Coronary artery (tissue), 2 donors: ENCODE data around the gene AUH.

Source experiments
- DNase-seq: peaks from one replicate; pipeline ENCODE4 v3.0.0-alpha.2; 2017; ENCODE audit warnings: low spot score
- H3K27ac ChIP-seq, 2 donors: fragments of 200-600 bp; sonication (generic); one replicate each; pipeline ENCODE4 v1.5.1; 2016 to 2019
- H3K4me3 ChIP-seq: fragments of 200-600 bp; sonication (generic); 2 replicates; pipeline ENCODE4 v1.5.1; 2016; ENCODE audit warnings: mild to moderate bottlenecking, moderate library complexity
- CTCF ChIP-seq: fragments of 200-600 bp; sonication (generic); IDR thresholded peaks from one replicate; pipeline ENCODE4 v1.5.1; 2019; ENCODE audit warnings: antibody characterized with exemption

AUH gene

GRCh38 chr9:91310037-91310436, 51.7 kb downstream of the AUH start:
- no peak for TF ChIP-seq CTCF
- no peak for DNase-seq
- Histone ChIP-seq H3K4me3 (no peak overlapping the region), H3K27ac (no peak overlapping the region)

DNA sequence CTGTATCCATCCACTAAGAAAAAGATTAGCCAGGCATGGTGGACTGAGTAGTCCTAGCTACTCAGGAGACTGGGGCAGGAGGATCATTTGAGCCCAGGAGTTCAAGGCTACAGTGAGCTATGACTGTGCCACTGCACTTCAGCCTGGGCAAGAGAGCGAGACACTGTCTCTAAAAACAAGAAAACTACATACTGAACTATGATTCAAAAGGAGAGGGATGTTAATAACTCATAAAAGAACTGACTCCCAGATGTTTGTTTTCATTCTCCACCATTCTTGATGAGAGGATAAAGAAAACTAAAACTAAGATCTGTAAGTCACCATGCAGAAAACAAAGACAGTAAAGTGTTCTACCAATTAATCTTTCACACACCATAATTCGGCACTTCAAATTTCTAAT, 53.5 kb downstream of the AUH start:
- Histone ChIP-seq H3K4me3 (no peak overlapping the region), H3K27ac (no peak overlapping the region)
- no peak for DNase-seq
- TF ChIP-seq CTCF, result no peak

- H3K4me3 ChIP-seq, result no peak overlapping the region
- H3K27ac ChIP-seq, result no peak overlapping the region
- TF ChIP-seq CTCF, result no peak
- no peak for DNase-seq
Observed at GRCh38 chr9:91307279-91307678, 54.4 kb downstream of the AUH start.

- DNase-seq, result no peak
Observed at GRCh38 chr9:91306296-91306630, 55.5 kb downstream of the AUH start.

DNA sequence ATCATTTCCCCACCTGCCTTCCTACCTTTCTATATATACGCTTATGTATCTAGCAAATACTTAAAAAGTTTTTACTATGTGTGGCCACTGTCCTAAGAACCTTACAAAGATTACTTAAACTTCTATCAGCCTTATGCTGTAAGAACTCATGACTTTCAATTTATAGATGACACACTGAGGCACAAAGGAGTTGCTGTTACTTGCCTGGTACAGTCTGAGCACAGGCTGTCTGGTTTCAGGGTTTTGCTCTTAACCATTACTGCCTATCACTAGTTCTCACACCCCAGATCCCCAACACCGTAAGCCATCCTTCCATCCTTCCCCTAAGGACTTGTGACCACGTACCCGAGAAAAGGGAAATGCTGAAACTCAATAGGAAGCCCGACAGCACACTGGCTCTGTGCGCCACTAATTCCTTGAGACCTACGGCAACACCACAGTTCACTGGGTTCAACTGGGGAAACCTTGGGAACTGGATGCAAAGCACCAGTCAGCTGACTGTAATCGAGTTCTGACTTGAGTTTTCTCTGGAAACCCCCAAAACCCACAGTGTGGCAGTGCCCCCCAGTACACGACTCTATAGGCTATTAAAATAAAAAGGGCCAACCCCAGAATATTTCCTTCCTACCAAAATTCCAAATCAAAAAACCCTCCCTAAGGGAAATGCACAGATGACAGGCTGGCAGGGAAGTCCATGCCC, 56.0 kb downstream of the AUH start:
- DNase-seq, result no peak
- no peak for TF ChIP-seq CTCF
- H3K4me3 ChIP-seq, result no peak overlapping the region
- H3K27ac ChIP-seq, result no peak overlapping the region

More at GRCh38 chr9:91306296-91306630, 55.5 kb downstream of the AUH start:
- Histone ChIP-seq H3K27ac (no peak overlapping the region), H3K4me3 (no peak overlapping the region)
- no peak for TF ChIP-seq CTCF

DNA sequence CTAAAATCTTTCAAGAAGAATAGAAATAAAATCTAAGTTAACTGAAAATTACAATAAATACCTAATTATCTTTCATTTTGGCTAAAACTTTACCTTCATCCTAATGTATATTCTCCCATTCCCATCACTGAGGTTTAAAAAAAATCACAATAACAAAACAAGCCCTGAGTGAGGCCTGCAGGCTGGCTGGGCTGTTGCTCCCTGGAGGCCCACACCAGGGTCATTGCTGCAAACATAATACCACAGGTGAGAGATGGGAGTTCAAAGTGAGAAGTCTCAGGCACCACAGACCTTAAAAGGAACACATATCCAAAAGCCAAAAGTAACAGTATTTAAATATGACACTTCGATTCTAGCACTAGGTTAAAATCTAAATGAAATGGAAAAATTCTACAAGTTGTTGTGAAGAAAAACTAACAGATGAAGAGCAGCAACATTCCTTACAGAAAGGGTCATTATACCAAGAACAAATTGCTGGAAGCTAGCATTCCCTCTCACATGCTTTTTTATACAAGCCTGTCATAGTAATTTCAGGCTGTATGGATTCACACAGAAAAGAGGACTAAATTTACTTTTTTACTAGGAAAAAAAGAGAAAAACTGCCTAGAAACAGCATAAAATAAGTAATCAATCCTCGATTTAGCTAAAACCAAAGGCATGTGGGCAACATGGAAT, 57.8 kb downstream of the AUH start:
- TF ChIP-seq CTCF, result no peak
- peak overlapping the region in 1 of 2 donors; percentile 12 for H3K27ac ChIP-seq
- H3K4me3 ChIP-seq, result no peak overlapping the region
- DNase-seq, result no peak

- H3K4me3 ChIP-seq, result no peak overlapping the region
- no peak for DNase-seq
- no peak for TF ChIP-seq CTCF
- H3K27ac ChIP-seq, result peak overlapping the region; percentile 12 to 24
Observed at GRCh38 chr9:91302831-91303230, 58.9 kb downstream of the AUH start.
